NCI-H2196 (cell line): ENCODE measurements around the gene MYO10.
A peak's percentile ranks its signal among the peaks of the same experiment; 100 is the strongest.
"Not testable (repeated sequence)": the region's sequence is repeated elsewhere in the genome, so short reads cannot be mapped to it uniquely, and the experiment has no call there.

Experiments
- DNase-seq: peaks from one replicate; lab custom pipeline; 2025; ENCODE audit not compliant: unreplicated experiment; lab: John Stamatoyannopoulos, UW

MYO10 gene

GRCh38 chr5:16936150-16936988 lies at the start of gene MYO10:
Gene MYO10 (minus strand): TSS chr5:16936288. CDS start chr5:16935808, 480 bp downstream.
- DNase-seq, result peak; percentile 41

- DNase-seq, result not testable (repeated sequence)
Observed at GRCh38 chr5:16985304-16985703, 49.2 kb upstream of the MYO10 start.

GRCh38 chr5:16983972-16984371 lies 47.9 kb upstream of the MYO10 start:
- no peak for DNase-seq

GRCh38 chr5:16983022-16983639 lies 47.0 kb upstream of the MYO10 start:
- no peak for DNase-seq

GRCh38 chr5:16981700-16982099 lies 45.6 kb upstream of the MYO10 start:
- DNase-seq, result no peak

- no peak for DNase-seq
Observed at GRCh38 chr5:16980983-16981382, 44.9 kb upstream of the MYO10 start.

GRCh38 chr5:16978296-16978695 lies 42.2 kb upstream of the MYO10 start:
- no peak for DNase-seq

- no peak for DNase-seq
Observed at GRCh38 chr5:16976625-16977008, 40.5 kb upstream of the MYO10 start.

GRCh38 chr5:16975950-16976624 lies 40.0 kb upstream of the MYO10 start:
- DNase-seq, result no peak

- DNase-seq, result no peak
Observed at GRCh38 chr5:16974981-16975380, 38.9 kb upstream of the MYO10 start.

- DNase-seq, result no peak
Observed at GRCh38 chr5:16970826-16971225, 34.7 kb upstream of the MYO10 start.

- no peak for DNase-seq
Observed at GRCh38 chr5:16970260-16970659, 34.2 kb upstream of the MYO10 start.

GRCh38 chr5:16965581-16965980 lies 29.5 kb upstream of the MYO10 start:
- DNase-seq, result no peak

GRCh38 chr5:16963821-16964220 lies 27.7 kb upstream of the MYO10 start:
- DNase-seq, result no peak

- no peak for DNase-seq
Observed at GRCh38 chr5:16961131-16961530, 25.0 kb upstream of the MYO10 start.

- DNase-seq, result no peak
Observed at GRCh38 chr5:16957304-16958196, 21.5 kb upstream of the MYO10 start.

- DNase-seq, result no peak
Observed at GRCh38 chr5:16953729-16954128, 17.6 kb upstream of the MYO10 start.

GRCh38 chr5:16952968-16953671 lies 17.0 kb upstream of the MYO10 start:
- no peak for DNase-seq

GRCh38 chr5:16946725-16947124 lies 10.6 kb upstream of the MYO10 start:
- no peak for DNase-seq

GRCh38 chr5:16944816-16945562 lies 8.9 kb upstream of the MYO10 start:
- DNase-seq, result no peak
